OCI-LY3 (cell line): Measurements from ENCODE around the gene ADRA2A.

ENCODE experiments used
- CTCF ChIP-seq: fragments of 200-600, 300-600 bp; sonication (generic); IDR thresholded peaks from 2 replicates; pipeline ENCODE4 v1.5.1; 2014; ENCODE audit warnings: antibody characterized with exemption, low read length, low read depth
- EZH2phosphoT487 ChIP-seq: fragments of 200-600 bp; shearing (Covaris generic); IDR thresholded peaks from 2 replicates; pipeline ENCODE4 v1.6.1; 2018; ENCODE audit warnings: antibody characterized with exemption, mixed run types, low read depth

- TF ChIP-seq EZH2phosphoT487 (no peak), CTCF (peak; percentile 20; the same call in 1 of the 2 replicates)
These were observed 593 bp upstream of the ADRA2A start for GRCh38 chr10:111076191-111076681.
